GM19043 (cell line): ENCODE results near the gene EPHA3.

Source experiments
- ATAC-seq: cut with Tn5 transposase; IDR thresholded peaks from one replicate; pipeline ENCODE4 v1.9.1; 2021; ENCODE audit warnings: low read depth; ENCODE audit not compliant: unreplicated experiment

The EPHA3 gene

GRCh38 chr3:89223188-89223587 is 115.8 kb downstream of the EPHA3 start:
- ATAC-seq: no peak

DNA sequence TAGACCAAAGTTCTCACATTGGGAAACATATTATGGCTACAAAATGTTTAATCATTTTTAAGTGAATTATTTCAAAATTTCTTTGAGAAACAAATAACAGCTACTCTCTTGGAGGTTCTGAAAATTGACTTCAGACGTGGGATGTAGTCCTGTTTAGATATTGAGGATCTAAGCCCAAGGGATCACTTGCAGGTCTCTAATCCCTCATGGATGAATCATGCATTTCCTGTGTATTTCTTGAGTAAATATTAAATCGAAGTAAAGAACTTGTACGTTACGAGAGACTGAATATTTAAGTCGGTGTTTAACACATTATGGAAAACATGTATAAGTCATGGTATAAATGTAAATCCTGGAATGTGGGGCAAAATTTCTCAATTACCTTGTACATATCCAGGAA is 119.8 kb downstream of the EPHA3 start:
- ATAC-seq: no peak

DNA sequence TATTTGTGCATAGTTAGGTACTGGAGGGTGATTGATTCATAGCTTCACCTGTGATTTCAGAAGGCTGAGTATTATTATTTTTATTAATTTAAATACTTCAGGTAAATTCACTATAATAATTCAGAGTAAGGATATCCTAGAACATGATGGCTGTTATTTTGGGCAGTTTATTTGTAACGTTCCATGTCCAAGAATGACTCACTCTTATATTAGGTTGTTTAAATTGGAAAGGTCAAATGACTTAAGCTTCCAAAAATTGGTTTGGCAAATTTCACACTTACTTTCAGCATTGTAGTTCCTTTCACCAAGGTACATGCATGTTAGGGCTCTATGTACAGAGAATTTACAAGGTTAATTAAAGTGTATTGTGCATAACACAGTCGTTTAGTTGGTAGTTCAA is 120.2 kb downstream of the EPHA3 start:
- no peak for ATAC-seq

- ATAC-seq: no peak
These were observed 124.7 kb downstream of the EPHA3 start for GRCh38 chr3:89232155-89232554.

DNA sequence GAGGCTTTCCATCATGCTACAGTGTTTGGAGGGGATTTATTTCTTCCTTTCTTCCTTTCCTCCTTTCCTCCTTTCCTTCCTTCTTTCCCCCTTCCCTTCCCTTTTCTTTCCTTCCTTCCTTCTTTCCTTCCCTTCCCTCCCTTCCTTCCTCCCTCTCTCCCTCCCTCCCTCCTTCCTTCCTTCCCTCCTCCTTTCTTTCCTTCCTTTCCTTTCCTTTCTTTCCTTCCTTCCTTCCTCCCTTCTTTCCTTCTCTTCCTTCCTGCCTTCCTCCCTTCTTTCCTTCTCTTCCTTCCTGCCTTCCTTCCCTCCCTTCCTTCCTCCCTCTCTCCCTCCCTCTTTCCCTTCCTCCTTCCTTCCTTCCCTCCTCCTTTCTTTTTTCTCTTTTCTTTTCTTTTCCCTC is 127.2 kb downstream of the EPHA3 start:
- no peak for ATAC-seq

GRCh38 chr3:89238846-89239245 is 131.4 kb downstream of the EPHA3 start:
- ATAC-seq: no peak

DNA sequence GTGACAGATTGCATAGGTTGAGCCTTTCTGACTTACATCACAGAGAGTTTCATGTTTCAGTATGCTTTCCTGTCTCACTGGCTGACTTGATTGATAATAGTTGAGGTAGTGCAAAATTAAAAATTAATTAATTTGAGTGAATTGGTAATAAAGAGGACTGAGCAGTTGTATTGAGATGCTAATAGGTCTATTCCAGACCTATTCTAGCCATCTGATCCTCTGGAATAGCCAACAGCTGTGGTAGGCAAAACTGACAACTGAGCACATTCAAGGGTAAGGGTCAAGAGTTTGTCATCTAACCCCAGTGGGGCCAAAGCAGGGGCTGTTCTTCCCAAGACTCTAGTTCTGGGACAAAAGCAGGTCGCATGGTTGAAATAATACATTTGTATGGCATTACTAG is 132.4 kb downstream of the EPHA3 start:
- ATAC-seq: no peak

GRCh38 chr3:89245612-89246011 is 138.2 kb downstream of the EPHA3 start:
- ATAC-seq: no peak

DNA sequence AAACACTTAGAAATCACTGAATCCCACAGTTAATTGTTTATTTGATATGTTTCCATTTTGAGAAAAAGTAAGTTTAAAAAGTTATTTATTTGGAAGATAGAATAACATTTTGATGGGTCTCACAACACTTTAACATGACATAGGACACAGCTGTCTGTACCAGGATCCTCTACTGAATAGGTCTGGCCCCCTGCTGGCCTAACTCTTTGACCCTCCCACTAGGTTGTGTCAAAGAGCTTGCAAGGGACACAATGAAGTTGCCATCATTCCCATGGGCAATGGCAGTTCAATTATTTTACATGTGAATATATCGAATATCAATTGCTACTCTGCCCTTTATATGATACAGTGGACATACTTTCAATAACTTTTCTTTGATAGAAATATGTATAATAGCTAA is 138.9 kb downstream of the EPHA3 start:
- ATAC-seq: no peak

- no peak for ATAC-seq
These were observed 143.3 kb downstream of the EPHA3 start for GRCh38 chr3:89250742-89251141.

- no peak for ATAC-seq
These were observed 144.6 kb downstream of the EPHA3 start for GRCh38 chr3:89252016-89252415.

DNA sequence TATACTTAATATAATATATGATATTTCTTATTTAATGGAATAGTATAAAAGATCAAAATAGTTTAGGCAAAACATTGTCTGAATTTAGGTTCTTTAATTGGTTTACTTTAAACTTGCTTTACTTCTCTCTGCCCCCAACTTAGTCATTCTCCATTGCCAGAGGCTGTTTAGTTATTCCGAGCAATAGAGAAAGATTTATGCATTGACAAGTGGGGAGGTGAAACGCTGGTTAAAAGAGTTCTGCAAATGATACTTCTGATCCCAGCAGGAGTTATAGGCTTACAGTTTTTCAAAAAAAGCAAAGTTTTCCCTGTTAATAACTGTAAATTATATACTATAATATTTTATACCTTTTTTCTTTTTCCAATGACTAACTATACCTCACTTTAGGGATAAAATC is 145.4 kb downstream of the EPHA3 start:
- no peak for ATAC-seq

DNA sequence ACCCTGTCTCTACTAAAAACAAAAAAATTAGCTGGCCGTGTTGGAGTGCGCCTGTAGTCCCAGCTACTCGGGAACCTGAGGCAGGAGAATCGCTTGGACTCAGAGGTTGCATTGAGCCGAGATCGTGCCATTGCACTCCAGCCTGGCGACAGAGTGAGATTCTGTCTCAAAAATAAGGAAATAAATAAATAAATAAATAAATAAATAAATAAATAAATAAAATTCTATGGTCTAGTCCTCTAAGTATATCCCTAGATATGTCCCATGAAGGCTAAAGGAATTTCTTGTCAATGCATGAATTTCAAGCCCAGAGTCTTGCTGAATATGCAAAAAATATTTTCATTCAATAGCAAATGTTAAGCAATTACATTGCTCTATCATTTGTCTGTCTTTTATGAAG is 149.0 kb downstream of the EPHA3 start:
- no peak for ATAC-seq

GRCh38 chr3:89256882-89257281 is 149.5 kb downstream of the EPHA3 start:
- no peak for ATAC-seq

- no peak for ATAC-seq
These were observed 153.3 kb downstream of the EPHA3 start for GRCh38 chr3:89260721-89261120.

DNA sequence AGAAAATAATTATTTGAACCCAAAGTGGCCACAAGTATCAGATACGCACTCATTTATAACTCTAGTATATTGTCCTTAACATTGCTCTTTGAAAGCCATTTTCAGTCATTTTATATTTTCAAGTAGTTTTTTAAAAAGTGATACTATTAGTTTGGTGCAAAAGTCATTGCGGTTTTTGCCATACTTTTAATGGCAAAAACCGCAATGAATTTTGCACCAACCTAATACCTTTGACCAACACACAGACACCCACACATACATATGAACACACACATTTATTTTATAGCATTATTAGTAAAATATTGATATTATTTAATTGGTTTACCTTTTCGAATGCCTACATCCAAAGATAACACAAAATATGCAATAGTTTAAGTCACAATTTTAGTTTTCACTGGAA is 154.3 kb downstream of the EPHA3 start:
- ATAC-seq: no peak

DNA sequence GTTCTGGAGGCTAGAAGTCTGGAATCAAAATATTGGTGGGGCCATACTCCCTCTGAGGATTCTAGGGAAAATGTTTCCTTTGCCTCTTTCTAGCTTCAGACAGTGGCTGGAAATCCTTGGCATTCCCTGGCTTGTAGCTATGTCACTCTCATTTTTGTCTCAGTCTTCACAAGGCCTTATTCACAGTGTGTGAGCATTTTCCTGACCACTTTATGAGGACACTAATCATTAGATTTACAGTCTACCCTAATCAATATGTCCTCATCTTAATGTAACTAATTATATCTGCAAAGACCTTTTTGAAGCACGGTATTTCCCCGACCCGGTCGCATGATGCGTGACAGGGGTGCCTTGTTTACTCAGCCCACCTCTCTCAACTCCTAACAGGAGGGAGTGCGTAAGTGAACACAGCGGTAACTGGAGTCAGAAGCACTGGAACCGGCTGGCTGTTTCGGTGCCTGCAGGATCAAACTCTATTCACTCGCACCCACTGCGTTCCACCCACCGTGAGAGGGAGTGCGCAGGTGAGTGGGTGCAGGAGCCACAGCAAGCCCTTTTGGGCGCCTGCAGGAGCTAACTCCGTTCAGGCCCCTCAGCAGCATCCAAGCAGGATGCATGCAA is 155.0 kb downstream of the EPHA3 start:
- no peak for ATAC-seq

- ATAC-seq: no peak
These were observed 156.7 kb downstream of the EPHA3 start for GRCh38 chr3:89264037-89264560.

DNA sequence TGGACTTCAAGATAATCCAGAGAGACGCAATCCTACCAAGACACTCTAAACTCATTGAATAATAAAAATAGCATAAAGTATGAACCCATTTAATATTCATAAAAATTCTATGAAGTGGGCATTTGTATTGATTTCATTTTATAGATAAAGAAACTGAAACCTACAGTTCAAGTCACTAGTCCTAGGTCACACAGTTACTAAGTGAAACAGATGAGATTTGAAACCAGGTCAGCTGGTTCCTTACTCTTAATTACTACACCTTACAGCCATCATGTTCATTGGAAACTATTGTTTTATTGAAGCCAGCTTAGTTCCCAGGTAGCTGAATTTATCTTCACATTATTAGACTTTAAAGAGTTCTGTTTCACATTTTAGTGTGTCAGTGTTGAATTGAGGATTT is 158.7 kb downstream of the EPHA3 start:
- ATAC-seq: no peak

GRCh38 chr3:89268059-89268458 is 160.6 kb downstream of the EPHA3 start:
- ATAC-seq: no peak

GRCh38 chr3:89270201-89270600 is 162.8 kb downstream of the EPHA3 start:
- no peak for ATAC-seq

DNA sequence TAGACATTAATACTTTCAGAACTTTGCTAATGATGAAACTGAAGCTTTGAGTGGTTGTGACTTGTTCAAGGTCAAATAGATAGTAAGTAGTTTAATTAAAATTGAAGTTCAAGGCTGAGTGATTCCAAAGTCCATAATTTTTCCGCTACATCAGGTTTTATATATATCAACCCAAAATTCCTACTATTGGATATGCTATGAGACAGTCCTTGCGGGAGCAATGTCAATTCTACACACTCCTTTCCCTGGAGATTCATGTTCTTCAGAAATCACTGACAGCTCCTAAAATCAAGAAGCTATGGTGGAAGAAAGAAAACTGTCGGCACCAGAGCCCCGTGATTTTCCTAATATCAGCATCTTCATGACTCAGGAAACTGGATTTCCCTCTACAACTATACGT is 167.6 kb downstream of the EPHA3 start:
- ATAC-seq: no peak

DNA sequence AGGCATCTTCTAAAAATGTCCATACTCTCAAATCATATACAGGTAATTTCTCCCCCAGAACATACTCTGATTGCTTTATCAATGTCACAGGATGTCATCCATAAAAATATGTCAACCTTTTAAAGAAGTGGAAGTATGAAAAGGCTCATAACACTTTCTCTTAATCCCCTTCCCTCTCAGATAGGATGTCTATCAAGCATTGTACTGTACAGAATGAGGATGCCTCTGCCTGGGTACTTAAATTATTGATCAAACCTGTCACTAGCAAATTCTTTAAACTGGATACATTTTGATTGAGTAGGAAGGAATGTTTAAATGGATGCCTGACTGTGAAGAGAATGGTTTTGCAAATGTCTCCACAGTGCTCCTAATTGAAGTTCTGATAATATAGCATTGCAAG is 168.7 kb downstream of the EPHA3 start:
- ATAC-seq: no peak
